Measurements from ENCODE around the gene CPD. TPM values are rescaled to one million over a fixed set of nuclear protein-coding genes. Genes with fewer than 3 reads are reported as not detected.

CPD gene
- polyA plus RNA-seq, 2 of the 4 experiments (the other 2 are of a cell fraction), result 22.4 to 83.3 TPM

DNA sequence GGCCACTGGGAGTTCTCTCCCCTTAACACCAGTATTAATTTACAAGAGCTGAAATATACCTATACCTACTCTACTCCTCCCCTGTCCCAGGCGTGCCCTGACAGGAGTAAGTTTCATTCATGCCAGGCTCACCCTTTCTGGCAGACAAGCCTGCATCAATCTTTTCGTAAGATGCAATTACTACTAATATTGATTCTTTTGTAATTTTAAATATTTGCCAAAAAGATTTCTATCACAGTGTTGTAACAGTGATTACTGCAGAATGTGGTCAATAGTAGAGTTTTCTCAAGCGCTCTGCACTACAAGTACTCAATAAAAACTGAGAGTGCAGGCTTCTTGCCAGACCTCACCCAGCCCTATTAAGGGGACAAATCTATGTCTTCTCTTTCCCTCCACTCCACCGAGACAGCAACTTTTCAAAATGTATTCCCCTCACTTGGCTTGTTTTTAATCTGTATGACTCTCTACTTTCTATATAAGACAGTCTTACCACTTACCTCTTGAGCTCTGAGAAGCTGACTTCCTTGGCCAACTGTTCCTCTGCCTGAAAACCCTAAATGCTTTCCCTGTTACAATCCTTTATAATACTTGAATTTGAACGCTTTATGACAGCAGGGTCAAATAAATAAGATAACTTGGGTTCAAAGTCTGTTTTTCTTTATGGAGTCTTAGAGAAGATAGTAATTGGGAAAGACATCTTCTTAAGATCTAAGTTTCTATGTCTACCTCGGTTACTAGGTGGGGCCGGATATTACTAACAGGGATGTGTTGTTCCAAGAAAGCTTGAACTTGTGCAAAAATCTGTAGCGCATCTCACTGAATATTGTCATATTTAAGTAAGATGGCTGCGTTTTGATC, 45.0 kb upstream of the CPD start, which contains the start of gene TMIGD1:
TSS of gene TMIGD1 (minus strand) at position 555 of the 858 bp plus-strand sequence. CDS start 1,924 bp downstream, outside the sequence.
- peak within 1 kb of the TSS; percentile 63; the same call in 1 of the 3 replicates for H3K4me2 ChIP-seq
- 85% methylated on average over 9 of the region's 9 CpGs for WGBS (ENCODE audit: missing lambda C conversion rate)
- FAIRE-seq, result peak; percentile 46
- no peak for TF ChIP-seq HOXA7 (CRISPR knock-in tag; IDR thresholded peaks at IDR 0.05)
- no peak for TF ChIP-seq NFE2L2 (conservative IDR thresholded peaks at IDR 0.05; ENCODE audit: low read length)
- TF ChIP-seq POLR2A (IDR thresholded peaks at IDR 0.05; ENCODE audit: low read length), result no peak
- no peak for TF ChIP-seq CBX8 (IDR thresholded peaks at IDR 0.05)
- no peak for TF ChIP-seq HEYL (CRISPR knock-in tag; IDR thresholded peaks at IDR 0.05)
- TF ChIP-seq ZFP36 (IDR thresholded peaks at IDR 0.05; ENCODE audit: borderline replicate concordance, partially characterized antibody), result no peak
- DNase-seq (ENCODE audit: low read depth in 1 of 2, low spot score in 1 of 2), result no peak
- H3K4me1 ChIP-seq, result peaks cover 28% of the 10 kb centered on the region; the same call in 2 of the 3 replicates
- H3K9me3 ChIP-seq, result no peaks in the 10 kb centered on the region
- ChIA-PET POLR2A (no interaction called here), CTCF (interaction anchor here (0.6 to 5.6 kb wide), 15 partner anchors 7 to 497 kb away, joined by 3 to 61 read pairs (median 4); no protein-coding TSS in a partner anchor)
- peak within 1 kb of the TSS; percentile 51 to 69; a peak in 2 of 6 replicates for H3K27ac ChIP-seq
- ATAC-seq, result no peak
- H3K4me3 ChIP-seq, result no peak within 1 kb of the TSS

DNA sequence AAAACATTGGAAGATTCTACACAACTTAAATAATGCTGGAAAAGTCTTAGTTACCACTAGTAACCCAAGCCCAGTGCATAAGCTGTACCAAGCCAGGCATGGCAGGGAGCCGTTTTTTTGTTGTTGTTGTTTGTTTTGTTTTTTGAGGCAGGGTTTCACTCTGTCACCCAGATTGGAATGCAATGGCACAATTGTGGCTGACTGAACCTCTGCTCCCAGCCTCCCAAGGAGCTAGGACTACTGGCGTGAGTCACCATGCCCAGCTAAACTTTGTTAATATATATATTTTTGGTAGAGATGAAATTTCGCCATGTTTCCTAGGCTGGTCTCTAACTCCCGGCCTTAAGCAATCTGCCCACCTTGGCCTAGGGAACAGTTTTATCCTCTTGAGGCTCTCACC, 44.3 kb upstream of the CPD start:
- Histone ChIP-seq H3K4me2 (no peak overlapping the region), H3K9me3 (no peaks in the 10 kb centered on the region), H3K27ac (no peak overlapping the region), H3K4me1 (peaks cover 28% of the 10 kb centered on the region; the same call in 2 of the 3 replicates), H3K4me3 (no peak overlapping the region)
- ATAC-seq (no peak), FAIRE-seq (no peak), DNase-seq (ENCODE audit: low read depth in 1 of 2, low spot score in 1 of 2) (no peak)
- CTCF ChIA-PET, result interaction anchor here (0.6 to 5.6 kb wide), 19 partner anchors 8 to 496 kb away, joined by 3 to 61 read pairs (median 4); partner anchors contain the start of gene BLMH
- POLR2A ChIA-PET, result no interaction called here
- no peak for TF ChIP-seq POLR2A (IDR thresholded peaks at IDR 0.05; ENCODE audit: low read length)
- no peak for TF ChIP-seq NR3C1 (IDR thresholded peaks at IDR 0.05)
- TF ChIP-seq, protein P1, sequence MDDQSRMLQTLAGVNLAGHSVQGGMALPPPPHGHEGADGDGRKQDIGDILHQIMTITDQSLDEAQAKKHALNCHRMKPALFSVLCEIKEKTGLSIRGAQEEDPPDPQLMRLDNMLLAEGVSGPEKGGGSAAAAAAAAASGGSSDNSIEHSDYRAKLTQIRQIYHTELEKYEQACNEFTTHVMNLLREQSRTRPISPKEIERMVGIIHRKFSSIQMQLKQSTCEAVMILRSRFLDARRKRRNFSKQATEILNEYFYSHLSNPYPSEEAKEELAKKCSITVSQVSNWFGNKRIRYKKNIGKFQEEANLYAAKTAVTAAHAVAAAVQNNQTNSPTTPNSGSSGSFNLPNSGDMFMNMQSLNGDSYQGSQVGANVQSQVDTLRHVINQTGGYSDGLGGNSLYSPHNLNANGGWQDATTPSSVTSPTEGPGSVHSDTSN (IDR thresholded peaks at IDR 0.05), result no peak
- TF ChIP-seq, protein P2, sequence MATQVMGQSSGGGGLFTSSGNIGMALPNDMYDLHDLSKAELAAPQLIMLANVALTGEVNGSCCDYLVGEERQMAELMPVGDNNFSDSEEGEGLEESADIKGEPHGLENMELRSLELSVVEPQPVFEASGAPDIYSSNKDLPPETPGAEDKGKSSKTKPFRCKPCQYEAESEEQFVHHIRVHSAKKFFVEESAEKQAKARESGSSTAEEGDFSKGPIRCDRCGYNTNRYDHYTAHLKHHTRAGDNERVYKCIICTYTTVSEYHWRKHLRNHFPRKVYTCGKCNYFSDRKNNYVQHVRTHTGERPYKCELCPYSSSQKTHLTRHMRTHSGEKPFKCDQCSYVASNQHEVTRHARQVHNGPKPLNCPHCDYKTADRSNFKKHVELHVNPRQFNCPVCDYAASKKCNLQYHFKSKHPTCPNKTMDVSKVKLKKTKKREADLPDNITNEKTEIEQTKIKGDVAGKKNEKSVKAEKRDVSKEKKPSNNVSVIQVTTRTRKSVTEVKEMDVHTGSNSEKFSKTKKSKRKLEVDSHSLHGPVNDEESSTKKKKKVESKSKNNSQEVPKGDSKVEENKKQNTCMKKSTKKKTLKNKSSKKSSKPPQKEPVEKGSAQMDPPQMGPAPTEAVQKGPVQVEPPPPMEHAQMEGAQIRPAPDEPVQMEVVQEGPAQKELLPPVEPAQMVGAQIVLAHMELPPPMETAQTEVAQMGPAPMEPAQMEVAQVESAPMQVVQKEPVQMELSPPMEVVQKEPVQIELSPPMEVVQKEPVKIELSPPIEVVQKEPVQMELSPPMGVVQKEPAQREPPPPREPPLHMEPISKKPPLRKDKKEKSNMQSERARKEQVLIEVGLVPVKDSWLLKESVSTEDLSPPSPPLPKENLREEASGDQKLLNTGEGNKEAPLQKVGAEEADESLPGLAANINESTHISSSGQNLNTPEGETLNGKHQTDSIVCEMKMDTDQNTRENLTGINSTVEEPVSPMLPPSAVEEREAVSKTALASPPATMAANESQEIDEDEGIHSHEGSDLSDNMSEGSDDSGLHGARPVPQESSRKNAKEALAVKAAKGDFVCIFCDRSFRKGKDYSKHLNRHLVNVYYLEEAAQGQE (IDR thresholded peaks at IDR 0.05), result no peak
- TF ChIP-seq RCOR1 (IDR thresholded peaks at IDR 0.05; ENCODE audit: low read depth, low read length), result no peak
- TF ChIP-seq EP300 (IDR thresholded peaks at IDR 0.05), result no peak
- TF ChIP-seq, protein P3, sequence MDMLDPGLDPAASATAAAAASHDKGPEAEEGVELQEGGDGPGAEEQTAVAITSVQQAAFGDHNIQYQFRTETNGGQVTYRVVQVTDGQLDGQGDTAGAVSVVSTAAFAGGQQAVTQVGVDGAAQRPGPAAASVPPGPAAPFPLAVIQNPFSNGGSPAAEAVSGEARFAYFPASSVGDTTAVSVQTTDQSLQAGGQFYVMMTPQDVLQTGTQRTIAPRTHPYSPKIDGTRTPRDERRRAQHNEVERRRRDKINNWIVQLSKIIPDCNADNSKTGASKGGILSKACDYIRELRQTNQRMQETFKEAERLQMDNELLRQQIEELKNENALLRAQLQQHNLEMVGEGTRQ (IDR thresholded peaks at IDR 0.05), result no peak
- no peak for TF ChIP-seq HOXB5 (CRISPR knock-in tag; IDR thresholded peaks at IDR 0.05)
- TF ChIP-seq ZSCAN20 (CRISPR knock-in tag; IDR thresholded peaks at IDR 0.05), result no peak
- TF ChIP-seq, protein P4, sequence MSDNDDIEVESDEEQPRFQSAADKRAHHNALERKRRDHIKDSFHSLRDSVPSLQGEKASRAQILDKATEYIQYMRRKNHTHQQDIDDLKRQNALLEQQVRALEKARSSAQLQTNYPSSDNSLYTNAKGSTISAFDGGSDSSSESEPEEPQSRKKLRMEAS (IDR thresholded peaks at IDR 0.05), result no peak
- TF ChIP-seq MYC (IDR thresholded peaks at IDR 0.05; ENCODE audit: borderline replicate concordance, low read length), result no peak
- TF ChIP-seq, protein P5, sequence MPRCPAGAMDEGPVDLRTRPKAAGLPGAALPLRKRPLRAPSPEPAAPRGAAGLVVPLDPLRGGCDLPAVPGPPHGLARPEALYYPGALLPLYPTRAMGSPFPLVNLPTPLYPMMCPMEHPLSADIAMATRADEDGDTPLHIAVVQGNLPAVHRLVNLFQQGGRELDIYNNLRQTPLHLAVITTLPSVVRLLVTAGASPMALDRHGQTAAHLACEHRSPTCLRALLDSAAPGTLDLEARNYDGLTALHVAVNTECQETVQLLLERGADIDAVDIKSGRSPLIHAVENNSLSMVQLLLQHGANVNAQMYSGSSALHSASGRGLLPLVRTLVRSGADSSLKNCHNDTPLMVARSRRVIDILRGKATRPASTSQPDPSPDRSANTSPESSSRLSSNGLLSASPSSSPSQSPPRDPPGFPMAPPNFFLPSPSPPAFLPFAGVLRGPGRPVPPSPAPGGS (IDR thresholded peaks at IDR 0.05), result no peak
- no peak for TF ChIP-seq HEYL (CRISPR knock-in tag; IDR thresholded peaks at IDR 0.05)
- no peak for TF ChIP-seq NPAS2 (CRISPR knock-in tag; IDR thresholded peaks at IDR 0.05; ENCODE audit: borderline replicate concordance)
- no peak for TF ChIP-seq BHLHE40 (IDR thresholded peaks at IDR 0.05; ENCODE audit: low read depth, low read length)
- TF ChIP-seq RFX5 (IDR thresholded peaks at IDR 0.05), result no peak
- no peak for TF ChIP-seq JUNB (IDR thresholded peaks at IDR 0.05)
- no peak for TF ChIP-seq ZC3H11A (IDR thresholded peaks at IDR 0.05)
- no peak for TF ChIP-seq HDAC2 (IDR thresholded peaks at IDR 0.05)
- no peak for TF ChIP-seq NFE2L2 (conservative IDR thresholded peaks at IDR 0.05; ENCODE audit: low read length)
- 78% methylated on average over 4 of the region's 4 CpGs for WGBS (ENCODE audit: missing lambda C conversion rate)
